ENCODE results near the gene PIK3CD. TPM values are rescaled to one million over a fixed set of nuclear protein-coding genes. Genes with fewer than 3 reads are reported as not detected.

PIK3CD gene
- polyA plus RNA-seq (2013) = 3.8 and 4.0 TPM in 2 replicates

DNA sequence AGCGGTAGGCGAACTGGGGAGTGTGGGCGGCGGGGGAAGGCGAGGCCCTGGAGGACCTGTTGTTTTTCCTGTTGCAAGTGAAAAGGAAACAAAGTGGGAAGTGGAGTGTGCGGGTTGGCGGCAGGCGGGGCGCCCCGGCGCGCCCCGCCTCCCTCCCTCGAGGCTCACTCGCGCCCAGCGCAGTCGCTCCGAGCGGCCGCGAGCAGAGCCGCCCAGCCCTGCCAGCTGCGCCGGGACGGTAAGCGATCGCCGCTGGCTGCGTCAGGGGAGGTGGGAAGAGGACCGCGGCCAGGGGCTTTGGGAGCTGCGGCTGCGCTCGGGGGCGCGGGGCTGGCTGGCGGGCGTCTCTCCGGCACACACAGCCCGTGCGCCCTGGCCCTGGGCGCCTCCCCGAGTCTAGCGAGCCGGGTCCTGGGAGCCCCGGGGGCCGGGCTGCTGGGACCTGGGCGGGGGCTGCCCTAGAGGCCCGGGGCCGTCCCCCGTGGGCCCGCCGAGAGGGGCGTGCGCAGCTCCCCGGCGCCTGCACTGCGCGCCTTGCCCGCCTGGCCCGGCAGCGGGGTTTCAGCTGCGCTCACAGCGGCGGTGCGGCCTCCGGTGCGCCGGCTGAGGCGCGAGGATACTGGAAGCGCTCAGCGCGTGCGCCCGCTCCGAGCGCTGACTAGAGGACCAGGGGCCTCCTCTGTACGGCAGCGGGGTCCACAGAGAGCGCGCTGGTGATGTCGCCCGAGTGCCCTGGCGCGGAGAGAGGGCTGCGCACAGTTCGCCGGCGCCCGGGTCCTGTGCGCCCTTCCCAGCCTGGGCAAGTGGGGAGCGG, at the start of gene PIK3CD:
PIK3CD (plus strand) TSS at position 167 of the 814 bp plus-strand sequence. CDS start 58,725 bp downstream, outside the sequence.
- Histone ChIP-seq H4K91ac (ENCODE audit: low read depth, low read length) (no peak within 1 kb of the TSS), H4K8ac (ENCODE audit: low read depth, low read length) (no peak within 1 kb of the TSS), H3K9ac (ENCODE audit: low read length) (no peak within 1 kb of the TSS), H3K18ac (ENCODE audit: low read length) (no peak within 1 kb of the TSS), H2AK5ac (ENCODE audit: low read length) (no peak within 1 kb of the TSS), H4K12ac (ENCODE audit: low read depth, low read length) (no peak within 1 kb of the TSS), H2BK5ac (ENCODE audit: low read depth, low read length, poor library complexity) (no peak within 1 kb of the TSS), H3K27me3 (ENCODE audit: insufficient read depth, low read length) (peaks cover 44% of the 10 kb centered on the region), H3K14ac (ENCODE audit: low read length) (no peak within 1 kb of the TSS), H3K4me3 (ENCODE audit: low read depth, low read length) (peak within 1 kb of the TSS; percentile 61), H2BK120ac (ENCODE audit: insufficient read depth, low read length, poor library complexity) (no peak within 1 kb of the TSS), H3K4me2 (ENCODE audit: low read length) (peak within 1 kb of the TSS; percentile 72), H3K79me1 (ENCODE audit: low read length) (no peaks in the 10 kb centered on the region), H3K36me3 (ENCODE audit: control insufficient read depth in 1 of 2, insufficient read depth in 2 of 2, low read length in 2 of 2) (no peaks in the 10 kb centered on the region), H2BK12ac (ENCODE audit: low read length) (no peak within 1 kb of the TSS), H3K79me2 (ENCODE audit: control insufficient read depth, insufficient read depth, low read length, poor library complexity) (no peaks in the 10 kb centered on the region), H3K23ac (ENCODE audit: low read length) (no peak within 1 kb of the TSS), H3K9me3 (ENCODE audit: insufficient read depth, low read depth, low read length) (no peaks in the 10 kb centered on the region), H3K27ac (ENCODE audit: low read depth, low read length) (no peak within 1 kb of the TSS), H2AFZ (ENCODE audit: insufficient read depth, low read length, poor library complexity) (peak within 1 kb of the TSS; percentile 40), H3K4me1 (ENCODE audit: control insufficient read depth in 1 of 2, insufficient read depth in 2 of 2, low read length in 2 of 2) (peaks cover 0 to 2% of the 10 kb centered on the region in 2 experiments), H3K4ac (ENCODE audit: low read depth, low read length) (no peak within 1 kb of the TSS)
- peak in 1 of 2 donors; percentile 36 for DNase-seq
- no CpG with 5 or more reads among the region's 94 CpGs for WGBS (ENCODE audit: extremely low coverage, insufficient coverage, insufficient read length)

- Histone ChIP-seq H3K4ac (ENCODE audit: low read depth, low read length) (no peak overlapping the region), H3K27me3 (ENCODE audit: insufficient read depth, low read length) (no peaks in the 10 kb centered on the region), H3K18ac (ENCODE audit: low read length) (no peak overlapping the region), H2BK120ac (ENCODE audit: insufficient read depth, low read length, poor library complexity) (no peak overlapping the region), H4K12ac (ENCODE audit: low read depth, low read length) (no peak overlapping the region), H2AFZ (ENCODE audit: insufficient read depth, low read length, poor library complexity) (no peak overlapping the region), H4K8ac (ENCODE audit: low read depth, low read length) (no peak overlapping the region), H2AK5ac (ENCODE audit: low read length) (no peak overlapping the region), H3K79me2 (ENCODE audit: control insufficient read depth, insufficient read depth, low read length, poor library complexity) (no peaks in the 10 kb centered on the region), H3K23ac (ENCODE audit: low read length) (no peak overlapping the region), H3K9ac (ENCODE audit: low read length) (no peak overlapping the region), H3K79me1 (ENCODE audit: low read length) (no peaks in the 10 kb centered on the region), H2BK5ac (ENCODE audit: low read depth, low read length, poor library complexity) (no peak overlapping the region), H3K27ac (ENCODE audit: low read depth, low read length) (no peak overlapping the region), H3K4me2 (ENCODE audit: low read length) (no peak overlapping the region), H3K4me1 (ENCODE audit: control insufficient read depth in 1 of 2, insufficient read depth in 2 of 2, low read length in 2 of 2) (no peaks in the 10 kb centered on the region), H3K36me3 (ENCODE audit: control insufficient read depth in 1 of 2, insufficient read depth in 2 of 2, low read length in 2 of 2) (peaks cover 31 to 47% of the 10 kb centered on the region in 2 experiments), H3K9me3 (ENCODE audit: insufficient read depth, low read depth, low read length) (peaks cover 3% of the 10 kb centered on the region), H4K91ac (ENCODE audit: low read depth, low read length) (no peak overlapping the region), H2BK12ac (ENCODE audit: low read length) (no peak overlapping the region), H3K14ac (ENCODE audit: low read length) (no peak overlapping the region), H3K4me3 (ENCODE audit: low read depth, low read length) (no peak overlapping the region)
- DNase-seq = no peak
- no CpG with 5 or more reads among the region's 26 CpGs for WGBS (ENCODE audit: extremely low coverage, insufficient coverage, insufficient read length)
These were observed 49.4 kb upstream of the PIK3CD start for GRCh38 chr1:9601942-9602793.

GRCh38 chr1:9602794-9603167, 48.8 kb upstream of the PIK3CD start:
- H3K27ac ChIP-seq (ENCODE audit: low read depth, low read length) = no peak overlapping the region
- peaks cover 3% of the 10 kb centered on the region for H3K9me3 ChIP-seq (ENCODE audit: insufficient read depth, low read depth, low read length)
- no peak overlapping the region for H3K14ac ChIP-seq (ENCODE audit: low read length)
- H2BK120ac ChIP-seq (ENCODE audit: insufficient read depth, low read length, poor library complexity) = no peak overlapping the region
- H3K36me3 ChIP-seq (ENCODE audit: control insufficient read depth in 1 of 2, insufficient read depth in 2 of 2, low read length in 2 of 2) = peaks cover 34 to 48% of the 10 kb centered on the region in 2 experiments
- H4K12ac ChIP-seq (ENCODE audit: low read depth, low read length) = no peak overlapping the region
- no peak overlapping the region for H2BK5ac ChIP-seq (ENCODE audit: low read depth, low read length, poor library complexity)
- H3K4me3 ChIP-seq (ENCODE audit: low read depth, low read length) = no peak overlapping the region
- H2BK12ac ChIP-seq (ENCODE audit: low read length) = no peak overlapping the region
- no CpG with 5 or more reads among the region's 9 CpGs for WGBS (ENCODE audit: extremely low coverage, insufficient coverage, insufficient read length)
- no peaks in the 10 kb centered on the region for H3K79me2 ChIP-seq (ENCODE audit: control insufficient read depth, insufficient read depth, low read length, poor library complexity)
- no peaks in the 10 kb centered on the region for H3K79me1 ChIP-seq (ENCODE audit: low read length)
- H4K8ac ChIP-seq (ENCODE audit: low read depth, low read length) = no peak overlapping the region
- H3K4me1 ChIP-seq (ENCODE audit: control insufficient read depth in 1 of 2, insufficient read depth in 2 of 2, low read length in 2 of 2) = no peaks in the 10 kb centered on the region
- no peak overlapping the region for H3K4ac ChIP-seq (ENCODE audit: low read depth, low read length)
- no peak overlapping the region for H3K23ac ChIP-seq (ENCODE audit: low read length)
- no peak overlapping the region for H3K9ac ChIP-seq (ENCODE audit: low read length)
- H3K18ac ChIP-seq (ENCODE audit: low read length) = no peak overlapping the region
- no peak overlapping the region for H3K4me2 ChIP-seq (ENCODE audit: low read length)
- H4K91ac ChIP-seq (ENCODE audit: low read depth, low read length) = no peak overlapping the region
- no peak overlapping the region for H2AK5ac ChIP-seq (ENCODE audit: low read length)
- no peak for DNase-seq
- H2AFZ ChIP-seq (ENCODE audit: insufficient read depth, low read length, poor library complexity) = no peak overlapping the region
- no peaks in the 10 kb centered on the region for H3K27me3 ChIP-seq (ENCODE audit: insufficient read depth, low read length)

GRCh38 chr1:9603307-9603706, 48.2 kb upstream of the PIK3CD start:
- no peaks in the 10 kb centered on the region for H3K27me3 ChIP-seq (ENCODE audit: insufficient read depth, low read length)
- H4K91ac ChIP-seq (ENCODE audit: low read depth, low read length) = no peak overlapping the region
- H3K27ac ChIP-seq (ENCODE audit: low read depth, low read length) = no peak overlapping the region
- H3K23ac ChIP-seq (ENCODE audit: low read length) = no peak overlapping the region
- H3K79me2 ChIP-seq (ENCODE audit: control insufficient read depth, insufficient read depth, low read length, poor library complexity) = no peaks in the 10 kb centered on the region
- H3K36me3 ChIP-seq (ENCODE audit: control insufficient read depth in 1 of 2, insufficient read depth in 2 of 2, low read length in 2 of 2) = peaks cover 34 to 44% of the 10 kb centered on the region in 2 experiments
- no peak overlapping the region for H3K9ac ChIP-seq (ENCODE audit: low read length)
- no peak overlapping the region for H2BK120ac ChIP-seq (ENCODE audit: insufficient read depth, low read length, poor library complexity)
- no CpG with 5 or more reads among the region's 14 CpGs for WGBS (ENCODE audit: extremely low coverage, insufficient coverage, insufficient read length)
- no peak overlapping the region for H4K12ac ChIP-seq (ENCODE audit: low read depth, low read length)
- no peak overlapping the region for H2BK5ac ChIP-seq (ENCODE audit: low read depth, low read length, poor library complexity)
- no peaks in the 10 kb centered on the region for H3K4me1 ChIP-seq (ENCODE audit: control insufficient read depth in 1 of 2, insufficient read depth in 2 of 2, low read length in 2 of 2)
- no peak overlapping the region for H3K4me3 ChIP-seq (ENCODE audit: low read depth, low read length)
- H3K79me1 ChIP-seq (ENCODE audit: low read length) = no peaks in the 10 kb centered on the region
- no peak overlapping the region for H3K4ac ChIP-seq (ENCODE audit: low read depth, low read length)
- no peak overlapping the region for H4K8ac ChIP-seq (ENCODE audit: low read depth, low read length)
- H3K9me3 ChIP-seq (ENCODE audit: insufficient read depth, low read depth, low read length) = peaks cover 3% of the 10 kb centered on the region
- no peak overlapping the region for H2AFZ ChIP-seq (ENCODE audit: insufficient read depth, low read length, poor library complexity)
- DNase-seq = no peak
- no peak overlapping the region for H2AK5ac ChIP-seq (ENCODE audit: low read length)
- H3K4me2 ChIP-seq (ENCODE audit: low read length) = no peak overlapping the region
- no peak overlapping the region for H3K14ac ChIP-seq (ENCODE audit: low read length)
- H3K18ac ChIP-seq (ENCODE audit: low read length) = no peak overlapping the region
- H2BK12ac ChIP-seq (ENCODE audit: low read length) = no peak overlapping the region
